HepG2 (cell line): ENCODE data around the gene FAM3C. TPM values are rescaled to one million over a fixed set of nuclear protein-coding genes. Genes with fewer than 3 reads are reported as not detected.

Source experiments
- ATAC-seq: fragments of 200-7000 bp; cut with Tn5 transposase; 3 replicates; pipeline ENCODE4 v1.9.1; 2020; ENCODE audit warnings: mild to moderate bottlenecking, moderate library complexity
- BruUV-seq: library from RNA; stranded (reverse); fragments of 400-500 nt; replicated peaks from 2 replicates; lab custom pipeline; 2021; lab: Mats Ljungman, UMichigan
- CTCF ChIA-PET: fragments of 300-600 bp; formaldehyde crosslinking; extraction: SDS; loops from one replicate; lab custom pipeline; 2021; ENCODE audit warnings: low total read pairs, inconsistent platforms, low intra/inter-chr PET ratio; lab: Yijun Ruan, JAX
- POLR2A ChIA-PET: fragments of 350-600 bp; sonication (Branson Sonifier 250); formaldehyde crosslinking; loops from one replicate; lab custom pipeline; 2020; ENCODE audit warnings: antibody characterized with exemption, inconsistent platforms; lab: Yijun Ruan, JAX
- DNase-seq: peaks from one replicate; pipeline ENCODE4 v3.0.0-alpha.2; 2015; ENCODE audit warnings: low spot score
- FAIRE-seq: peaks from 3 replicates; lab custom pipeline; 2011; peaks lifted over from hg19 to GRCh38; lab: Jason Lieb, UNC
- H2AFZ ChIP-seq: one replicate; pipeline ENCODE4 v1.6.1; 2011; ENCODE audit warnings: low read length, inconsistent platforms
- H3K27ac ChIP-seq: fragments of 300-600 bp; 3 replicates; pipeline ENCODE4 v1.8.0; 2011; ENCODE audit warnings: mixed run types, mild to moderate bottlenecking, mixed read lengths, low read length, inconsistent platforms; ENCODE audit not compliant: insufficient read depth; ENCODE audit errors: extremely low read length
- H3K27me3 ChIP-seq, 2 experiments: fragments of 200-600 bp in 1 of 2; 2 replicates in 1 of 2; 3 replicates in 1 of 2; pipeline versions ENCODE4 v1.6.0 to v1.8.0; 2011; ENCODE audit warnings: low read length in 2 of 2, mild to moderate bottlenecking in 2 of 2, moderate library complexity in 2 of 2, inconsistent platforms in 1 of 2; ENCODE audit not compliant: insufficient read depth in 2 of 2, control insufficient read depth in 1 of 2
- H3K36me3 ChIP-seq, 2 experiments: fragments of 200-600 bp in 1 of 2; replicated peaks in 1 of 2; 2 replicates in 1 of 2; 3 replicates in 1 of 2; pipeline versions ENCODE4 v1.5.1 to v1.8.0; 2011; ENCODE audit warnings: low read length in 2 of 2, inconsistent platforms in 1 of 2; ENCODE audit not compliant: insufficient read depth in 2 of 2, control insufficient read depth in 1 of 2
- H3K4me1 ChIP-seq: 2 replicates; pipeline ENCODE4 v1.5.1; 2012; ENCODE audit warnings: low read length, inconsistent platforms; ENCODE audit not compliant: insufficient read depth
- H3K4me2 ChIP-seq: 2 replicates; pipeline ENCODE4 v1.6.0; 2011; ENCODE audit warnings: low read depth, low read length, inconsistent platforms
- H3K4me3 ChIP-seq, 3 experiments: fragments of 200-600 bp in 1 of 3; sonication (generic), shearing (Covaris generic) in 1 of 3; replicated peaks in 1 of 3; 2 replicates each; pipeline ENCODE4 v1.5.1; 2011 to 2016; ENCODE audit warnings: low read length in 3 of 3, inconsistent platforms in 2 of 3, low read depth in 2 of 3, mild to moderate bottlenecking in 2 of 3, control low read depth in 1 of 3, mixed read lengths in 1 of 3; ENCODE audit not compliant: insufficient read depth in 1 of 3
- H3K79me2 ChIP-seq: one replicate; pipeline ENCODE4 v1.6.1; 2011; ENCODE audit warnings: low read length, inconsistent platforms; ENCODE audit not compliant: insufficient read depth
- H3K9ac ChIP-seq: 2 replicates; pipeline ENCODE4 v1.6.0; 2011; ENCODE audit warnings: mild to moderate bottlenecking, low read depth, low read length, inconsistent platforms; ENCODE audit not compliant: insufficient read depth
- H3K9me3 ChIP-seq: 2 replicates; pipeline ENCODE4 v1.5.1; 2012; ENCODE audit warnings: mild to moderate bottlenecking, low read length
- H4K20me1 ChIP-seq: 2 replicates; pipeline ENCODE4 v1.6.0; 2011; ENCODE audit warnings: inconsistent platforms, mild to moderate bottlenecking, low read length, moderate library complexity; ENCODE audit not compliant: insufficient read depth
- AKAP8 ChIP-seq: sonication (generic); formaldehyde crosslinking; IDR thresholded peaks from 2 replicates; pipeline ENCODE4 v1.5.1; 2020; ENCODE audit warnings: mild to moderate bottlenecking, missing genetic modification reagents
- EEA1 ChIP-seq: sonication (generic); formaldehyde crosslinking; IDR thresholded peaks from 2 replicates; pipeline ENCODE4 v1.5.1; 2020; ENCODE audit warnings: mild to moderate bottlenecking, missing genetic modification reagents, borderline replicate concordance
- FOXK2 ChIP-seq: fragments of 450-650 bp; IDR thresholded peaks from 2 replicates; pipeline ENCODE4 v1.6.1; 2016
- FOXO1 ChIP-seq: sonication (generic); formaldehyde crosslinking; IDR thresholded peaks from 2 replicates; pipeline ENCODE4 v1.4.0; 2020; ENCODE audit warnings: missing genetic modification reagents
- HCFC1 ChIP-seq: fragments of 150-350 bp; IDR thresholded peaks from 2 replicates; pipeline ENCODE4 v1.6.1; 2014; ENCODE audit warnings: low read depth, low read length
- HNF1B ChIP-seq: sonication (generic); formaldehyde crosslinking; IDR thresholded peaks from 2 replicates; pipeline ENCODE4 v1.5.1; 2020; ENCODE audit warnings: mild to moderate bottlenecking, moderate library complexity, missing genetic modification reagents
- NR1H2 ChIP-seq: sonication (generic); formaldehyde crosslinking; IDR thresholded peaks from 2 replicates; pipeline ENCODE4 v1.8.1; 2022; ENCODE audit warnings: low read depth, missing genetic modification reagents, borderline replicate concordance
- ONECUT2 ChIP-seq: sonication (generic); formaldehyde crosslinking; IDR thresholded peaks from 2 replicates; pipeline ENCODE4 v1.4.0; 2020; ENCODE audit warnings: missing genetic modification reagents
- RXRB ChIP-seq: IDR thresholded peaks from 2 replicates; pipeline ENCODE4 v1.6.1; 2016; ENCODE audit warnings: borderline replicate concordance, missing genetic modification reagents, missing compliant biosample characterization
- SIN3A ChIP-seq: IDR thresholded peaks from 2 replicates; pipeline ENCODE4 v1.6.1; 2011; ENCODE audit warnings: low read depth, mild to moderate bottlenecking, control low read depth, low read length, borderline replicate concordance
- SNRNP70 ChIP-seq: fragments of 200-400 bp; formaldehyde crosslinking; IDR thresholded peaks from 2 replicates; pipeline ENCODE4 v1.6.1; 2017; ENCODE audit warnings: mild to moderate bottlenecking, low read depth, low read length, moderate library complexity
- ZBTB1 ChIP-seq: sonication (generic); formaldehyde crosslinking; IDR thresholded peaks from 2 replicates; pipeline ENCODE4 v1.4.0; 2020; ENCODE audit warnings: missing genetic modification reagents, borderline replicate concordance
- ZBTB42 ChIP-seq: sonication (generic); formaldehyde crosslinking; IDR thresholded peaks from 2 replicates; pipeline ENCODE4 v1.5.0; 2020; ENCODE audit warnings: mild to moderate bottlenecking, missing genetic modification reagents
- ZNF34 ChIP-seq: sonication (generic); formaldehyde crosslinking; IDR thresholded peaks from 2 replicates; pipeline ENCODE4 v1.4.0; 2020; ENCODE audit warnings: mild to moderate bottlenecking, missing genetic modification reagents, borderline replicate concordance
- ZNF367 ChIP-seq: sonication (generic); formaldehyde crosslinking; IDR thresholded peaks from 2 replicates; pipeline ENCODE4 v1.4.0; 2020; ENCODE audit warnings: missing genetic modification reagents, borderline replicate concordance
- ZNF431 ChIP-seq: sonication (generic); formaldehyde crosslinking; IDR thresholded peaks from 2 replicates; pipeline ENCODE4 v1.9.0; 2022; ENCODE audit warnings: missing genetic modification reagents, low read depth, mild to moderate bottlenecking, borderline replicate concordance
- ZNF44 ChIP-seq: sonication (generic); formaldehyde crosslinking; IDR thresholded peaks from 2 replicates; pipeline ENCODE4 v1.5.1; 2020; ENCODE audit warnings: mild to moderate bottlenecking, missing genetic modification reagents
- ZNF709 ChIP-seq: sonication (generic); formaldehyde crosslinking; IDR thresholded peaks from 2 replicates; pipeline ENCODE4 v1.5.0; 2020; ENCODE audit warnings: mild to moderate bottlenecking, missing genetic modification reagents
- ZSCAN22 ChIP-seq: sonication (generic); formaldehyde crosslinking; IDR thresholded peaks from 2 replicates; pipeline ENCODE4 v1.4.0; 2020; ENCODE audit warnings: mild to moderate bottlenecking, missing genetic modification reagents
- WGBS: methylation state at CpG from one replicate; pipeline ENCODE4 v1.1.6; 2017; ENCODE audit warnings: low lambda C conversion rate; 5-methylcytosine and 5-hydroxymethylcytosine counted together
- in situ Hi-C: cut with HindIII; loops from 2 replicates; pipeline ENCODE4 v1.10.0; 2017; ENCODE audit warnings: low pct_unique_long_range_greater_than_20kb; ENCODE audit not compliant: extremely low pct_ligation_motif_present
- intact Hi-C: fragments of 100-400 bp; cut with micrococcal nuclease; formaldehyde crosslinking; loops from one replicate; pipeline ENCODE4 v1.10.0; 2022; ENCODE audit not compliant: unreplicated experiment
- polyA plus RNA-seq, 8 experiments: library from polyadenylated mRNA; depleted of rRNA in 3 of 8; stranded (reverse) in 7 of 8; unstranded in 1 of 8; fragments of >200 nt; fragmentation: Illumina TruSeq in 4 of 8; extraction: Trizol in 4 of 8; gene quantifications; 2 replicates each; pipeline versions ENCODE4 v1.2.1 to v1.2.3, GENCODE V29; 2011 to 2016; ENCODE audit warnings: low read depth in 4 of 8, missing spikeins in 1 of 8, mixed read lengths in 1 of 8; ENCODE audit not compliant: insufficient read depth in 1 of 8
- total RNA-seq, 5 experiments: library from RNA; depleted of rRNA; stranded (reverse); fragments of >200 nt; fragmentation: Illumina TruSeq; extraction: Trizol; gene quantifications; 2 replicates each; pipeline ENCODE4 v1.2.3, GENCODE V29; 2016; ENCODE audit warnings: low read depth in 1 of 5

Gene FAM3C
- total and polyA plus RNA-seq, 2 of the 13 experiments (the other 11 are each of a cell fraction or from before 2014, with no cell fraction given) = 14.6 to 16.0 TPM

GRCh38 chr7:121429798-121430197 lies 33.7 kb upstream of the FAM3C start:
- intact Hi-C loops (no loop called here), in situ Hi-C loops (no loop called here)
- Histone ChIP-seq H3K4me3 (no peak overlapping the region), H2AFZ (no peak overlapping the region), H3K9ac (no peak overlapping the region), H3K4me1 (no peaks in the 10 kb centered on the region), H3K36me3 (no peaks in the 10 kb centered on the region), H3K27ac (no peak overlapping the region), H3K79me2 (no peaks in the 10 kb centered on the region), H4K20me1 (no peaks in the 10 kb centered on the region), H3K27me3 (no peaks in the 10 kb centered on the region), H3K9me3 (no peaks in the 10 kb centered on the region), H3K4me2 (no peak overlapping the region)
- DNase-seq (no peak), ATAC-seq (no peak), FAIRE-seq (no peak)
- ChIA-PET POLR2A (no interaction called here), CTCF (no interaction called here)
- no peak for TF ChIP-seq FOXO1 (CRISPR knock-in tag)
- no peak for TF ChIP-seq ZNF367 (CRISPR knock-in tag)
- no peak for TF ChIP-seq ZNF44 (CRISPR knock-in tag)
- TF ChIP-seq RXRB = no peak
- TF ChIP-seq ZBTB42 (CRISPR knock-in tag) = no peak
- no peak for TF ChIP-seq SNRNP70
- TF ChIP-seq HCFC1 = no peak
- TF ChIP-seq SIN3A = no peak
- TF ChIP-seq AKAP8 (CRISPR knock-in tag) = no peak
- TF ChIP-seq ZNF431 (CRISPR knock-in tag) = no peak
- no TSS peak for BruUV-seq

GRCh38 chr7:121428855-121429489 lies 32.9 kb upstream of the FAM3C start:
- no peak for ATAC-seq
- Histone ChIP-seq H2AFZ (no peak overlapping the region), H3K27ac (no peak overlapping the region), H3K9ac (no peak overlapping the region), H3K79me2 (no peaks in the 10 kb centered on the region), H3K4me1 (no peaks in the 10 kb centered on the region), H4K20me1 (no peaks in the 10 kb centered on the region), H3K9me3 (no peaks in the 10 kb centered on the region), H3K4me3 (no peak overlapping the region), H3K27me3 (no peaks in the 10 kb centered on the region), H3K4me2 (no peak overlapping the region), H3K36me3 (no peaks in the 10 kb centered on the region)
- intact Hi-C loops = no loop called here
- WGBS = 31% methylated on average over 4 of the region's 4 CpGs
- FAIRE-seq = no peak
- CTCF ChIA-PET = no interaction called here
- no peak for DNase-seq
- BruUV-seq = no TSS peak
- POLR2A ChIA-PET = no interaction called here
- in situ Hi-C loops = no loop called here
- TF ChIP-seq NR1H2 (no peak), ZSCAN22 (CRISPR knock-in tag) (no peak), FOXK2 (no peak), ZBTB1 (CRISPR knock-in tag) (no peak), ONECUT2 (CRISPR knock-in tag) (no peak), EEA1 (CRISPR knock-in tag) (no peak), ZNF709 (no peak), ZNF34 (CRISPR knock-in tag) (no peak), HNF1B (no peak)
